ENCODE measurements around the gene PCIF1. TPM values are rescaled to one million over a fixed set of nuclear protein-coding genes. Genes with fewer than 3 reads are reported as not detected.
"Not testable (repeated sequence)": the region's sequence is repeated elsewhere in the genome, so short reads cannot be mapped to it uniquely, and the experiment has no call there.

The PCIF1 gene
- total RNA-seq, 6 experiments from 2014 or later: 14.8 to 23.1 (median 19.5) TPM

DNA sequence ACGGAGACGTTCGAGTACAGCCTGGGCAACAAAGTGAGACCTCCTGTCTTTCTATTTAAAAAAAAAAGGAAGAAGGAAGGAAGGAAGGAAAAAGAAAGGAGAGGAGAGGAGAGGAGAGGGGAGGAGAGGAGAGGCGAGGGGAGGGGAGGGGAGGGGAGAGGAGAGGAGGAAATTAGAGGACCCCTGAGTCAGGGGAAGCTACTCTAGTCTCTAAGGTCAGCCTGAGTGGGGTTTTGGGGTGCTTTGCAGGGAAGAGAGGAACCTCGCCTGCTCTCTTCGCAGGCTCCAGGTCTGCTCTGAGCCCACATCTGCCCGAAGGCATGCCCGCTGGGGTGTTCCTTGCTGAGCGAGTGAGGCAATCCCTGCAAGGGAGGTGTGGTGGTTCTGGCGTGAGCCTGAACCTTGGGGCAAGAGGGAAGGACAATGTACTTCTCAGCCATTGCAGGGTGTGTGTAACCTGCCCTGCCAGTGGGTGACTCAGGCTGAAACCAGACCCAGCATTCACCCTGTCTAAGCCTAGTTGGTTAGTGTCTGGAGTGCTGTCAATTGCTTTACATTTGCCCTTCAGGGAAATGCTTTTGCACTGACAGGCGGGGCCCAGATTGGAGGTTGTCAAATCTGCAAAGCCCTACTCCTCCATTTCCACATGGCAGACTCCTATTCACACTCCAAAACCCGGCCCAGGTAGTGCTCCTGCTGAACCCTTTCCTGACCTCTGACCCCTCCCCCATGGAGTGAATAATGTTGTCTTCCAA, 58.9 kb downstream of the PCIF1 start:
- DNase-seq: peak; percentile 55
- Mint-ChIP-seq H3K4me3 (no peak overlapping the region), H3K4me1 (ENCODE audit: low read depth) (peaks cover 10% of the 10 kb centered on the region), H3K27me3 (ENCODE audit: insufficient read depth) (peaks cover 33% of the 10 kb centered on the region), H3K9me3 (no peaks in the 10 kb centered on the region), H3K27ac (no peak overlapping the region), H3K36me3 (ENCODE audit: low read depth) (no peaks in the 10 kb centered on the region)
- TF ChIP-seq, protein P1, sequence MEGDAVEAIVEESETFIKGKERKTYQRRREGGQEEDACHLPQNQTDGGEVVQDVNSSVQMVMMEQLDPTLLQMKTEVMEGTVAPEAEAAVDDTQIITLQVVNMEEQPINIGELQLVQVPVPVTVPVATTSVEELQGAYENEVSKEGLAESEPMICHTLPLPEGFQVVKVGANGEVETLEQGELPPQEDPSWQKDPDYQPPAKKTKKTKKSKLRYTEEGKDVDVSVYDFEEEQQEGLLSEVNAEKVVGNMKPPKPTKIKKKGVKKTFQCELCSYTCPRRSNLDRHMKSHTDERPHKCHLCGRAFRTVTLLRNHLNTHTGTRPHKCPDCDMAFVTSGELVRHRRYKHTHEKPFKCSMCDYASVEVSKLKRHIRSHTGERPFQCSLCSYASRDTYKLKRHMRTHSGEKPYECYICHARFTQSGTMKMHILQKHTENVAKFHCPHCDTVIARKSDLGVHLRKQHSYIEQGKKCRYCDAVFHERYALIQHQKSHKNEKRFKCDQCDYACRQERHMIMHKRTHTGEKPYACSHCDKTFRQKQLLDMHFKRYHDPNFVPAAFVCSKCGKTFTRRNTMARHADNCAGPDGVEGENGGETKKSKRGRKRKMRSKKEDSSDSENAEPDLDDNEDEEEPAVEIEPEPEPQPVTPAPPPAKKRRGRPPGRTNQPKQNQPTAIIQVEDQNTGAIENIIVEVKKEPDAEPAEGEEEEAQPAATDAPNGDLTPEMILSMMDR (IDR thresholded peaks at IDR 0.05): no peak

DNA sequence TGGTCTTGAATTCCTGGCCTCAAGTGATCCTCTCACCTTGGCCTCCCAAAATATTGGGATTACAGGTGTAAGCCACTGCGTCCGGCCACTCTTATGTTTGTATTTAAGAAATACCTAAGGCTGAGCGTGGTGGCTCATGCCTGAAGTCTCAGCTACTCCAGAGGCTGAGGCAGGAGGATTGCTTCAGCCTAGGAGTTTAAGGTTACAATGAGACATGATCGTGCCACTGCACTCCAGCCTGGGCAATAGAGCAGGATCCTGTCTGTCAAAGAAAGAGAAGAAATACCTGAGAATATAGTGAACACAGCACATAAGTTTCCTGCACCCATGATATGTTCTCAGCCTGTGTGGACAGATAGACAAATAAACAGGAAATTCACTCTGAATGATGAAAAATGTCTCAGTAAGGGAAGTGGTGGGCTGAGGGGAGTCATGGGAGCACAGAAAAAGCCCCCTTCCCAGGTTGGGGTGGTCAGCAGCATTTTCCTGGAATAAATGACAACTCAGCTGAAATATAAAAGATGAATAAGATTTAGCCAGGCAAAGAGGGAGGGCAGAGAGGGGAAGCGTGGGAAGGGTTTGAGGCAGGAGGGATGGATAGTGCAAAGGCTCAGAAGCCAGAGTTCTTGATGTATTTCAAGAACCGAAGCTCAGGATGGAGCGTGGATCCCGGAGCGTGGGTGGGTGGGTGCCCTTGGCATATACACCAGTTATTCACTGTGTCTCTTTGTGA, 60.4 kb downstream of the PCIF1 start:
- TF ChIP-seq, protein P1 (IDR thresholded peaks at IDR 0.05): no peak
- H3K36me3 Mint-ChIP-seq (ENCODE audit: low read depth): no peaks in the 10 kb centered on the region
- H3K27me3 Mint-ChIP-seq (ENCODE audit: insufficient read depth): peaks cover 46% of the 10 kb centered on the region
- H3K4me3 Mint-ChIP-seq: no peak overlapping the region
- no peaks in the 10 kb centered on the region for H3K9me3 Mint-ChIP-seq
- peaks cover 10% of the 10 kb centered on the region for H3K4me1 Mint-ChIP-seq (ENCODE audit: low read depth)
- no peak overlapping the region for H3K27ac Mint-ChIP-seq
- DNase-seq: no peak

DNA sequence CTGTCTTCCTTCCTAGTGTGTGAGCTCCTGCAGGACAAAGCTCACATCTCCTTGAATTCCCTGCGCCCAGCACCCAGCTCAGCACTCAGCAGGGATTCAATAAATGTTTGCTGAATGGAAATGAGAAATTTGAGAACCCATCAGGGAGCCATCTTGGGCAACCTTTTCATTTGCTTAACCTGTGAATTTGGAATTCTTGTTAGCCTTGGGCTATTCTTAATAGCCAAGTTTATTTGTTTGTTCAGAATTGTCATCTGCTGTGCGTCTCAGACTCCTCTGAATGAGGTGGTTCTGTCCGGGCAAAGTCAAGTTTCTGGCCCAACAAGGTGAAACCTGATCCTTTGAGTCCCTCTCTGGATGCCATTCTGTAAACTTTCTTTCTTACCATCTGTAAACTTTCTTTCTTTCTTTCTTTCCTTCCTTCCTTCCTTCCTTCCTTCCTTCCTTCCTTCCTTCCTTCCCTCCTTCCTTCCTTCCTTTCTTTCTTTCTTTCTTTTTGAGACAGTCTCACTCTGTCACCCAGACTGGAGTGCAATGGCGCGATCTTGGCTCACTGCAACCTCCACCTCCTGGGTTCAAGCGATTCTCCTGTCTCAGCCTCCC, 61.1 kb downstream of the PCIF1 start:
- not testable (repeated sequence) for H3K4me3 Mint-ChIP-seq; H3K27ac Mint-ChIP-seq; DNase-seq; H3K9me3 Mint-ChIP-seq; H3K36me3 Mint-ChIP-seq (ENCODE audit: low read depth)
- Mint-ChIP-seq H3K4me1 (ENCODE audit: low read depth) (peaks cover 10% of the 10 kb centered on the region), H3K27me3 (ENCODE audit: insufficient read depth) (peaks cover 52% of the 10 kb centered on the region)

DNA sequence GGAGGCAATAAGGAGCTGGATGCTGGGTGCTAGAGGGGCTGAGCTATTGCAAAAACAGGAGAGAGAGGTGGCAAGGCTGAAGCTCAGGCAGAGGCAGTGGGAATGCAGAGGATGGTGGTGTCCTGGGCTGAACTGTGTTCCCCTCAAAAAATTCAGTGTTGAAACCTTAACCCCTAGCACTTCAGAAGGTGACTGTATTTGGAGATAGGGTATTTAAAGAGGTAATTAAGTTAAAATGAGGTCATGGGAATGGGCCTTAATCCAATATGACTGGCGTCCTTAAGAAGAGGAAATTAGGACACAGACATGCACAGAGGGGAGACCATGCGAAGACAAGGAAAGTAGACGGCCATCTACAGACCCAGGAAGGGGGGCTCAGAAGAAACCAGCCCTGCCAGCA, 62.7 kb downstream of the PCIF1 start:
- Mint-ChIP-seq H3K4me1 (ENCODE audit: low read depth) (peaks cover 10% of the 10 kb centered on the region), H3K27me3 (ENCODE audit: insufficient read depth) (peaks cover 63% of the 10 kb centered on the region), H3K27ac (no peak overlapping the region), H3K4me3 (no peak overlapping the region), H3K36me3 (ENCODE audit: low read depth) (no peaks in the 10 kb centered on the region), H3K9me3 (no peaks in the 10 kb centered on the region)
- DNase-seq: no peak
- TF ChIP-seq, protein P1 (IDR thresholded peaks at IDR 0.05): no peak

Other genes starting within 250 kb of the PCIF1 start
- not detected for gene WFDC13, start 232.6 kb upstream of the PCIF1 start, total RNA-seq (2021; fragmentation: NEBNext Ultra II Directional; extraction: Animal tissue kit (Norgen Biotek cat#: 25700))
- gene WFDC10B, start 229.7 kb upstream of the PCIF1 start, total RNA-seq (2021; fragmentation: NEBNext Ultra II Directional; extraction: Animal tissue kit (Norgen Biotek cat#: 25700)): not detected
- gene SPINT4, start 212.3 kb upstream of the PCIF1 start, total RNA-seq (2021; fragmentation: NEBNext Ultra II Directional; extraction: Animal tissue kit (Norgen Biotek cat#: 25700)): not detected
- gene WFDC3, start 142.8 kb upstream of the PCIF1 start, total RNA-seq (2021; fragmentation: NEBNext Ultra II Directional; extraction: Animal tissue kit (Norgen Biotek cat#: 25700)): under 1 TPM in 1 of 6 experiments, not detected in 5; 0.43 TPM
- 10 to 100 TPM; 23.2 to 27.1 (median 25.8) TPM for gene DNTTIP1, start 142.7 kb upstream of the PCIF1 start, total RNA-seq (2021; fragmentation: NEBNext Ultra II Directional; extraction: Animal tissue kit (Norgen Biotek cat#: 25700))
- gene UBE2C, start 122.0 kb upstream of the PCIF1 start, total RNA-seq (2021; fragmentation: NEBNext Ultra II Directional; extraction: Animal tissue kit (Norgen Biotek cat#: 25700)): 100 to 1,000 TPM in 1 of 6 experiments, 10 to 100 TPM in 5; 42.6 to 101 (median 91.3) TPM
- gene TNNC2, start 107.4 kb upstream of the PCIF1 start, total RNA-seq (2021; fragmentation: NEBNext Ultra II Directional; extraction: Animal tissue kit (Norgen Biotek cat#: 25700)): not detected
- gene SNX21, start 100.9 kb upstream of the PCIF1 start, total RNA-seq (2021; fragmentation: NEBNext Ultra II Directional; extraction: Animal tissue kit (Norgen Biotek cat#: 25700)): 10 to 100 TPM; 21.9 to 25.1 (median 22.7) TPM
- gene ACOT8, start 77.3 kb upstream of the PCIF1 start, total RNA-seq (2021; fragmentation: NEBNext Ultra II Directional; extraction: Animal tissue kit (Norgen Biotek cat#: 25700)): 10 to 100 TPM; 24.2 to 31.2 (median 26.4) TPM
- 1 to 10 TPM; 2.3 to 4.0 (median 2.7) TPM for gene ZSWIM3, start 77.1 kb upstream of the PCIF1 start, total RNA-seq (2021; fragmentation: NEBNext Ultra II Directional; extraction: Animal tissue kit (Norgen Biotek cat#: 25700))
- 10 to 100 TPM in 4 of 6 experiments, 1 to 10 TPM in 2; 9.8 to 11.7 (median 10.3) TPM for gene ZSWIM1, start 53.5 kb upstream of the PCIF1 start, total RNA-seq (2021; fragmentation: NEBNext Ultra II Directional; extraction: Animal tissue kit (Norgen Biotek cat#: 25700))
- under 1 TPM; 0.35 to 0.74 (median 0.47) TPM for gene SPATA25, start 47.1 kb upstream of the PCIF1 start, total RNA-seq (2021; fragmentation: NEBNext Ultra II Directional; extraction: Animal tissue kit (Norgen Biotek cat#: 25700))
- gene NEURL2, start 43.5 kb upstream of the PCIF1 start, total RNA-seq (2021; fragmentation: NEBNext Ultra II Directional; extraction: Animal tissue kit (Norgen Biotek cat#: 25700)): 1 to 10 TPM; 1.5 to 2.3 (median 1.9) TPM
- gene CTSA, start 43.3 kb upstream of the PCIF1 start, total RNA-seq (2021; fragmentation: NEBNext Ultra II Directional; extraction: Animal tissue kit (Norgen Biotek cat#: 25700)): 100 to 1,000 TPM; 133 to 176 (median 155) TPM
- gene PLTP, start 22.5 kb upstream of the PCIF1 start, total RNA-seq (2021; fragmentation: NEBNext Ultra II Directional; extraction: Animal tissue kit (Norgen Biotek cat#: 25700)): 10 to 100 TPM in 5 of 6 experiments, 1 to 10 TPM in 1; 8.3 to 13.6 (median 11.1) TPM
- gene ZNF335, start 37.5 kb downstream of the PCIF1 start, total RNA-seq (2021; fragmentation: NEBNext Ultra II Directional; extraction: Animal tissue kit (Norgen Biotek cat#: 25700)): 10 to 100 TPM; 13.1 to 14.6 (median 13.5) TPM
- gene MMP9, start 74.2 kb downstream of the PCIF1 start, total RNA-seq (2021; fragmentation: NEBNext Ultra II Directional; extraction: Animal tissue kit (Norgen Biotek cat#: 25700)): not detected
- under 1 TPM in 5 of 6 experiments, not detected in 1; 0.18 to 0.82 (median 0.52) TPM for gene SLC12A5, start 94.5 kb downstream of the PCIF1 start, total RNA-seq (2021; fragmentation: NEBNext Ultra II Directional; extraction: Animal tissue kit (Norgen Biotek cat#: 25700))
- gene NCOA5, start 155.3 kb downstream of the PCIF1 start, total RNA-seq (2021; fragmentation: NEBNext Ultra II Directional; extraction: Animal tissue kit (Norgen Biotek cat#: 25700)): 10 to 100 TPM; 15.3 to 25.1 (median 23.2) TPM
- gene CD40, start 183.6 kb downstream of the PCIF1 start, total RNA-seq (2021; fragmentation: NEBNext Ultra II Directional; extraction: Animal tissue kit (Norgen Biotek cat#: 25700)): 1 to 10 TPM in 2 of 6 experiments, under 1 TPM in 4; 0.34 to 3.6 (median 0.62) TPM

Data from HFFc6 (cell line).